ENCODE data around the gene HOXD8.

DNA sequence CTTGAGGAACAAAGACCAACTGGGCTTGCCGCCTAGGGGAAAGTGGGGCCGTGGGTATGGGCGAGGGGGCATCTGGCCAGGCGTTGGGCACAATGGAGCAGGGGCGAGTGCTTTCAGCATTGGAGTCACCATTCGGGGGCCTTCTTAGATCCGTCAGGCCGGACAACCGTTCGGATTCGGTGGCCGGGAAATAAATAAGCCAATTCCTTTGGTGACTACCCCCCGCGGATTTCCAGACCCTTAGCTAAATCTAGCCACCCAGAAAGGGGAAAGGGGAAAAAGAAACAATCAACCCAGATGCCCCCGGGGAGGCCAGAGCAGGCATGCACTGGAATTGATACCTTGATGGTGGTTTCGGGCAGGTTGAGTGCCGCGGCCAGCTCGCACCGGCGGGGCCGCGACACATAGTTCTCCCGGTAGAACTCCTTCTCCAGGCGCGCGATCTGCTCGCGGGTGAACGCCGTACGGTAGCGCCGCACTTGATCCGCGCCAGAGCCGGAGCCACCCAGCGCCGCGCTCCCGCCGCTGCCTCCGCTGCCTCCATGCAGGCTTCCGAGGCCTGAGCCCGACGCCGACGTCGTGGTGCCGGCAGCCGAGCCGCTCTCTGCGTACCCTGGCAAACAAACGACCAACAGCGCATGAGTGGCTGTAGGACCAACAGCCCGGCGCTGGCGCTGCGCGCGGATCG is 47.5 kb upstream of the HOXD8 start:
- TF ChIP-seq ZNF302 (tag by site-specific recombination; IDR thresholded peaks at IDR 0.05; ENCODE audit: low read depth) (no peak), SCRT1 (tag by site-specific recombination; IDR thresholded peaks at IDR 0.05; ENCODE audit: borderline replicate concordance) (no peak), PRDM1 (tag by site-specific recombination; IDR thresholded peaks at IDR 0.05) (no peak)
- TF ChIP-seq, protein P1, sequence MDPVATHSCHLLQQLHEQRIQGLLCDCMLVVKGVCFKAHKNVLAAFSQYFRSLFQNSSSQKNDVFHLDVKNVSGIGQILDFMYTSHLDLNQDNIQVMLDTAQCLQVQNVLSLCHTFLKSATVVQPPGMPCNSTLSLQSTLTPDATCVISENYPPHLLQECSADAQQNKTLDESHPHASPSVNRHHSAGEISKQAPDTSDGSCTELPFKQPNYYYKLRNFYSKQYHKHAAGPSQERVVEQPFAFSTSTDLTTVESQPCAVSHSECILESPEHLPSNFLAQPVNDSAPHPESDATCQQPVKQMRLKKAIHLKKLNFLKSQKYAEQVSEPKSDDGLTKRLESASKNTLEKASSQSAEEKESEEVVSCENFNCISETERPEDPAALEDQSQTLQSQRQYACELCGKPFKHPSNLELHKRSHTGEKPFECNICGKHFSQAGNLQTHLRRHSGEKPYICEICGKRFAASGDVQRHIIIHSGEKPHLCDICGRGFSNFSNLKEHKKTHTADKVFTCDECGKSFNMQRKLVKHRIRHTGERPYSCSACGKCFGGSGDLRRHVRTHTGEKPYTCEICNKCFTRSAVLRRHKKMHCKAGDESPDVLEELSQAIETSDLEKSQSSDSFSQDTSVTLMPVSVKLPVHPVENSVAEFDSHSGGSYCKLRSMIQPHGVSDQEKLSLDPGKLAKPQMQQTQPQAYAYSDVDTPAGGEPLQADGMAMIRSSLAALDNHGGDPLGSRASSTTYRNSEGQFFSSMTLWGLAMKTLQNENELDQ (tag by site-specific recombination; IDR thresholded peaks at IDR 0.05; ENCODE audit: low read depth), result no peak
- TF ChIP-seq, protein P2, sequence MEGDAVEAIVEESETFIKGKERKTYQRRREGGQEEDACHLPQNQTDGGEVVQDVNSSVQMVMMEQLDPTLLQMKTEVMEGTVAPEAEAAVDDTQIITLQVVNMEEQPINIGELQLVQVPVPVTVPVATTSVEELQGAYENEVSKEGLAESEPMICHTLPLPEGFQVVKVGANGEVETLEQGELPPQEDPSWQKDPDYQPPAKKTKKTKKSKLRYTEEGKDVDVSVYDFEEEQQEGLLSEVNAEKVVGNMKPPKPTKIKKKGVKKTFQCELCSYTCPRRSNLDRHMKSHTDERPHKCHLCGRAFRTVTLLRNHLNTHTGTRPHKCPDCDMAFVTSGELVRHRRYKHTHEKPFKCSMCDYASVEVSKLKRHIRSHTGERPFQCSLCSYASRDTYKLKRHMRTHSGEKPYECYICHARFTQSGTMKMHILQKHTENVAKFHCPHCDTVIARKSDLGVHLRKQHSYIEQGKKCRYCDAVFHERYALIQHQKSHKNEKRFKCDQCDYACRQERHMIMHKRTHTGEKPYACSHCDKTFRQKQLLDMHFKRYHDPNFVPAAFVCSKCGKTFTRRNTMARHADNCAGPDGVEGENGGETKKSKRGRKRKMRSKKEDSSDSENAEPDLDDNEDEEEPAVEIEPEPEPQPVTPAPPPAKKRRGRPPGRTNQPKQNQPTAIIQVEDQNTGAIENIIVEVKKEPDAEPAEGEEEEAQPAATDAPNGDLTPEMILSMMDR (tag by site-specific recombination; IDR thresholded peaks at IDR 0.05), result no peak
- TF ChIP-seq, protein P3, sequence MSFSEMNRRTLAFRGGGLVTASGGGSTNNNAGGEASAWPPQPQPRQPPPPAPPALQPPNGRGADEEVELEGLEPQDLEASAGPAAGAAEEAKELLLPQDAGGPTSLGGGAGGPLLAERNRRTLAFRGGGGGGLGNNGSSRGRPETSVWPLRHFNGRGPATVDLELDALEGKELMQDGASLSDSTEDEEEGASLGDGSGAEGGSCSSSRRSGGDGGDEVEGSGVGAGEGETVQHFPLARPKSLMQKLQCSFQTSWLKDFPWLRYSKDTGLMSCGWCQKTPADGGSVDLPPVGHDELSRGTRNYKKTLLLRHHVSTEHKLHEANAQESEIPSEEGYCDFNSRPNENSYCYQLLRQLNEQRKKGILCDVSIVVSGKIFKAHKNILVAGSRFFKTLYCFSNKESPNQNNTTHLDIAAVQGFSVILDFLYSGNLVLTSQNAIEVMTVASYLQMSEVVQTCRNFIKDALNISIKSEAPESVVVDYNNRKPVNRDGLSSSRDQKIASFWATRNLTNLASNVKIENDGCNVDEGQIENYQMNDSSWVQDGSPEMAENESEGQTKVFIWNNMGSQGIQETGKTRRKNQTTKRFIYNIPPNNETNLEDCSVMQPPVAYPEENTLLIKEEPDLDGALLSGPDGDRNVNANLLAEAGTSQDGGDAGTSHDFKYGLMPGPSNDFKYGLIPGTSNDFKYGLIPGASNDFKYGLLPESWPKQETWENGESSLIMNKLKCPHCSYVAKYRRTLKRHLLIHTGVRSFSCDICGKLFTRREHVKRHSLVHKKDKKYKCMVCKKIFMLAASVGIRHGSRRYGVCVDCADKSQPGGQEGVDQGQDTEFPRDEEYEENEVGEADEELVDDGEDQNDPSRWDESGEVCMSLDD (tag by site-specific recombination; IDR thresholded peaks at IDR 0.05), result no peak
